HG02798 (cell line): Measurements from ENCODE around the gene LDB2.

Experiments
- ATAC-seq: cut with Tn5 transposase; IDR thresholded peaks from one replicate; pipeline ENCODE4 v1.9.1; 2021; ENCODE audit warnings: mild to moderate bottlenecking; ENCODE audit not compliant: unreplicated experiment, poor library complexity

The LDB2 gene

DNA sequence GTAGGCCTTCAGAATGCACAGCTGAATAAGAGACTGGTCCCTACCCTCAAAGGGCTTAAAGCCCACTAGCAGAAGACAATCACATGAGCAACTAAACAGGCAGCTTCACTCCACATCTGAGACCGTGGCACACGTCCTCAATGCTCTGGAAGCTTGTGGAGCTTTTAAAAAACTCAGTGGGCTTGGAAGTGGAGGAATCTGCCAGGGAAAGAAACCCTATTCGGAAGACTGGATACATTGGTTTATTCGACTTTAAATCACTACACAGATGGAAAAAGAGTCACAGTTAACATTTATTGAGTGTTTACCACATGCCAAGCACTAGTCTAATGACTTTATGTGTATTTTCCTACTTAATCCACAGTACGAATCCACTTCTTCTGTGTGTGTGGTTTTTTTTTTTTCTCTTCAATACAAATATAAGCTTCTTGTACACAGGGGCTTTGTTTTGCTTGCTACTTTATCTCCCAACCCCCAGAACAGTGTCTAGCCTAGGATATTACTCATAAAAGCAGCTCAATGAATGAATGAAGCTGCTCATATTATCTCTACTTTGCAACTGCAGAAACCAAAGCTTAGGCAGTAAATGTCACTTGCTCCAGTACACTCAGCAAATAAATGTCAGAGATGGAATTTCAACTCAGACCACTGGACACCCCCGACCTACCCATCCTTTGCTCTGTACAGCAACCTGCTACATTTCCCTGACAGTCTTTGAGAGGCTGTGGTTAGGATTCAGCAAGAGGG is 137.7 kb downstream of the LDB2 start:
- no peak for ATAC-seq

DNA sequence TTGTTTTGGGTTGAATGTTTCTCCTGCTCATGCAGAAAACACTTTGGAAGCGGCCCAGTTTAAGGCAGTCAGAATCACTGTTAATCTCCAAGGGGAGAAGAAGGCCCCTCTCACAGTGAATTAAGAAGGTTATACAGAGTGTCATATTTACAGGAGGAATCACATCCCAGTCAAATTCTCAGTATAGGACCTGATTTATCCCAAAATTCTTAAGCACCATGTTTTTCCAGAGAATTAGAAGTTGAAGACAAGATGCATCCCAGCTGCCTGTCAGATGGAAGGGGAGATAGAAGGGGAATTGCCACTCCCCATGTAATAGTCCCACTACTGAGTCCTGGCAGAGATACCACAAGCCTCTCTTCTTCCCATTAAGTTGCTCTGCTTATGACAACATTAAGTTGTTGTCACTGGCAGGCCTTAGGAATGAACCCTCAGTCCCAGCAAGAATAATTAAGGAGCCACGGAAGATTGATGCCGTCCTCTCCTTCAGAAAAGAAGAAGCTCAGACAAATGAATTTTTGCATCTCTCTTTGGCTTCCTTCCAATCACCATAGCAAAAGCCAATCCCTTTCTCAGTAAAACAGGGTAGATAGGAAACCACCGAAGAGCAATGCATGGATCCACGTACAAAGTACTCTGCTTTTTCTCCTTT is 138.4 kb downstream of the LDB2 start:
- no peak for ATAC-seq

DNA sequence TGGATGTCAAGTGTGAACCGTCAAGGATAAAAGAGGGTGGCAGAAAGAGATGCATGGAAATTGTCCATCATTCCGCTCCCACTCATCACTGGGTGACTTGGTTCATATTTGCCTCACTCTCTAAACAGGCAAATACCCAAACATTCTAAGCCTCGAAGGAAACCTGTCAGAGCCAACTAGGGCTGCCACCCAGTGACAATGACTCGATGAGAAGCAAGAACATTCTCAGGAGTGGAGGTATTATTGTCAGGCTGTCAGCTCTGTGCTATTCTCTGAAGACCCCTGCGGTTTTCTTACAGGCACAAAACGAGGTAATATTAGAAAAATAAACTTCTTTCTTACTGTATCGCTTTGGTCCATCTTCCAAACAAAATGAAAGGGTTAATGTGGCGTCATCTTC is 139.6 kb downstream of the LDB2 start:
- no peak for ATAC-seq

DNA sequence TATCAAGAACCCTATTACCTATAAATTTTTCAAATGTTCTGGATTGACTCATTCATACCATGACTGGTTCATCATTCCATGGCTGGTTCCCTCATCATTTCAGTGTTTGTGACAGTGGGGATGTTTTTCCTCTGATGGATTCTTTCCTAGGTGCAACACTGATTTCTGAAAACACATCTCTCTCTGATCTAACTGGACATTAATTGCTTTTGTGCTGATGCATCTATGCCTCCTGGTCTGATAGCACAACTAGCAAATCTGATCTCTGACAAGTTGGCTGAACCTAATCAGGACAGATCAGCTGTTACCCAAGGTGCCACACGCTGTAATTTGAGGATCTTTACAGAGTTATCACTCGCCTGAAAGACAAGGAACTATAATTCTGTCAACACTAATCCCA is 140.2 kb downstream of the LDB2 start:
- no peak for ATAC-seq

DNA sequence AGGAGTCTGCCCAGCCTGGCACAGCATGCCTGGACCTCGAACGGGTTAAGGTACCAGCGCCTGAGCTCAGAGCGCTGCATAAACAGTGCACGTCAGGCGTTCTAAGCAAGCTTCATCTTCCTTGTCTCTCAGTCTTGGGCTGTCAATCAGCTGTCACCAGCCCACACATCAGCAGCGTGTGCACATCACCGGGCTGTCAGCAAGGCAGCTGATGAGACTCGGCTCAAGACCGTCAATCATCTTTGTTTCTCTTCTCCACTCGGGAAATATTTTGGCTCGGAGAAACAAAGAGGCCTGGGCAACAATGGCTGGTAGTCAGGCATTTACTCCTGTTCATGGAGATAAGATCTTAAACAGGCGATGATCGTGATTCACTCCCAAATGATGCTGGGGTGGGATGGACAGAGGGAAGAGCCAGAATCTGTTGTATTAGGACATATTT is 141.3 kb downstream of the LDB2 start:
- ATAC-seq: no peak

DNA sequence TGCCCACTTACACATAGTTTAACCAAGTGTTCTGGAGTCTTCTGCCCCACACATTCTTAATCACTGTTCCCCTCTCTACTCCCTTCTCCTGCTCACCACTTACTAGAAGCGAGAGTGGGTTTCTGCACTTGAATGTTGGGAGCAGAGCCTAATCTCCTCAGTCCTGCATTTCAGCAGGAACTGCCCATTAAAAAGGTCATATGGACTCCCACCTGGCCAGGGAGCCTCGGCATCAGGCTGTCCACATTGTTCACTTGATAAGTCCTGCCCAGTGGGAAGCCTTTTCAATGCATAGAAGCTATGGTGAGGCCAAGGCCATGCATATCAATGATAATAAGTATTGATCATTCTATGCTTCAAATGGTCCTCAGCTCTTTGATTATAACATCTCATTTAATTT is 144.3 kb downstream of the LDB2 start:
- no peak for ATAC-seq

DNA sequence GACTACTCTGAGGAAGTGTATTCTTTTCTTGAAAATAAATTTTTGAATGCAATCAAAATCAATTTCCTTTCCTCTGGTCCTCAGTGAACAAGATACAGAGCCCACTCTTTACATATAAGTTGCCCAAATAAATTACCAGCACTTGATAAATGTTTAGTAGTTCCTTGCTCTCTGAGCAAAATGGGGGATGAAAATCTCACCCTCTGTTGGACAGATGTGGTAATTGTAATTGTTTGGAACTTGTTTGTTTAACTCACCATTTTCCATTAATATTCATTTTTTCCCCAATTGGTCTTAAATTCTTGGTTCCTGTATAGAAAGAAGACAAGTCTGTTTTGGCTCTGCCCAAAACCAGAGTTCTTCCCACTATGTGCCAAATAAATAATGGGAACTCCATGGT is 146.3 kb downstream of the LDB2 start:
- no peak for ATAC-seq

DNA sequence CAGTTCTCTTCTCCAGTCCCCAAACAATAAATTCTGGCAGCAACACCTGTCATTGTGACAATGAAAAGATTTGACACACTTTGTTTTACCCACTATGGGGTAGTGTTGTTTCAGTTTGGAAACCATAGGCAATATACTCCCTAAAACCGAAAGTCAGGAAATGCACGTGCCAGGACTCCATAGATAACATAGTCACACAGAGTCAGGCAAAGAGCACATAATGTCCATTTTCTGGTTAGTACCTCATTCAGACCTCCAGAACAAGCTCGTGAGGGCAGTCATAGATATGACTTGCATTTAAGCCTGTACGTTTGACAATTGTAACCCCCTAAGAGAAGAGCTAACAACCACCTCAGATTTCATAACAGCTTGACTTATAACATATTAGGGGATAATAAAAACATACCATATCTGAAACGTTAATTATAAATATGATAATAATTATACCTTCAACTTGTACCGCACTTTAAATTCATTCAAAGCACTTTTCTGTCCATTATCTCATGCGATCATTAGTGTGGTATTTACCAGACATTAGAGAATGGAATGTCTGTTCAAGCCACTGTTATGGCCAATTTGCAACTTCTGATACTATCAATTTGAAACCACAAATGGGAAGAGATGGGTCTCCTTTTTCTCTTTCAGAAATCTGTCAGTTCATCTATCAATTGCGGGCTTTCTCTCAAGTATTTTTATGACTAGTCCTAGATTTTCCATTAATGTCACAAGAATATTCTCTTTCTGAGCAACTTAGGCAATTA is 147.4 kb downstream of the LDB2 start:
- ATAC-seq: no peak

DNA sequence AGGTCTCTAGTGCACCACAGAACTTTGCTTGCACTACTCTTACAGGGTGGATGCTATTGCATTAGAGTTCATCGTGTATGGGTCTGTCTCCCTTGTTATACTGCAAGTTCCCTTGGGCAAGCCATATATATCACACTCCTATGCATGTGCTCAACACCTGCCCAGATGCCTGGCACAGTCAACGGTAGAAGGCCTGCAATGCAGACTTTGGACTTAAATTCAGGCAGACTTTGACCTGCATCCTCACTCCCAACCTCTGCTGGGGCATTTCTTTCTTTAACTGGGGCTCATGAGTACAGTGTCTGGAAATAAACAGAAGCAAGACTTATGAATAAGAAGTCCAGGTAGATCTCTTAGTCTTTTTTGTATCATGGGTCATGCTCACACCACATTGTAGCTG is 148.2 kb downstream of the LDB2 start:
- ATAC-seq: no peak

DNA sequence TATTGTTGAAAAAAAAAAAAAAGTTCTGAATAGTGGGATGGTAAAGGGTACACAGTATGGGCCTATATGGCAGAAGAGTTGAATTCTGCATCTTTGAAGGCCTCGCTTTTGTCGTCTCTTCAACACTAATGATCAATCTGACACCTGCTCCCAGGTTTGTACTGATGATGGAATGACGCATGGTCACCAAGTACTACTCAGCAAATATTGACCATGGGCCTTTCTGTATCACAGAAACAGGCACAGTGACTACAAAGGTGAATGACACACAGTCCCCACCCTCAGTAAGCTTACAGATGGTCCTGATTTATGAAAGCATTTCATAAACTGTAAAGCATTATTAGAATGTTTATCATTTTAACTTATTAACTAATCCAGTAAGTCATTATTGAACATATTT is 152.6 kb downstream of the LDB2 start:
- ATAC-seq: no peak

DNA sequence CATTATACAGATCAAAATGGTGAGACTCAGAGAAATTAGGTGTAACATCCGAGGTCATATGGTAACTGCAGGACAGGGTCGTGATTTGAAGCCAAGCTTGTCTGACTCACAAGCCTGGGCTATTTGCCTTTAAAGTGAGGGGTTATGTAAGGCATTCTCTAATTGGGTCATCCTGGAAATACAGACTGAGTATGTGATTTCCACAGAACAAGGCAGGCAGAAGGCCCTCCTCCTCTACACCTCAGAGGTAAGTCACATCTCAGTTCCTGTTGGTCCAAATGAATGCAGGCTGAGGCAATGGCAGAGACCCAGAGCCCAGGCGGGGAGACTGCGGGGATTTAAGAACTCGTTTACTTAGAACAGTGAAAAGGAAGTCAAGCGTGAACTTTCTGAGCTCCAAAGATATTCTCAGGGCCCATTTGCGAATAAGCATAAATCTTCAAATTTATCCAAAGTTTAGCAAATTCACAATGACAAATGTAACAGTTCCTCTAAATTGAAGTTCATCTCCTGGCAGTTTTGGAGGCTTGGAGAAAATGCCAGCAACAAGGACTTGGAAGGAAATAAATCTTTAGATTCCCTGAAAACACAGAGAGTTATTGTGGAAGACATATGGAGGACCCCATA is 153.3 kb downstream of the LDB2 start:
- ATAC-seq: no peak

DNA sequence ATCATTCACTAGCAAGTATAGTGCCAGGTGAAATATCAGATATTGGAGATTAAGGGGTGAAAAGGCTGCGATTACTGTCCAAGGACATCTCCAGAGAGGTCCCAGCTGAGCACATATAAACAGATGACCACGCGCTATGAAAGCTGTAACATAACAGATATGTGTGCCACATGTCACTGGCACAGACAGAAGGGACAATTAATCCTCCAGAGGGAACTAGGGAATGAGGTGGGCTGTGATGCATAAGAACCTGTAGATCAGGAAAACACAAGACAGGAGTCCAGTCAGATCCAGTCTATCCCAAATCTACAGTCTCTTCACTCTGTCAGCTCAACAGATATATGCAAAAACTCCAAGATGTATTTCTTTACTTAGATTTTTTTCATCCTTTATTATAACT is 157.2 kb downstream of the LDB2 start:
- ATAC-seq: no peak

DNA sequence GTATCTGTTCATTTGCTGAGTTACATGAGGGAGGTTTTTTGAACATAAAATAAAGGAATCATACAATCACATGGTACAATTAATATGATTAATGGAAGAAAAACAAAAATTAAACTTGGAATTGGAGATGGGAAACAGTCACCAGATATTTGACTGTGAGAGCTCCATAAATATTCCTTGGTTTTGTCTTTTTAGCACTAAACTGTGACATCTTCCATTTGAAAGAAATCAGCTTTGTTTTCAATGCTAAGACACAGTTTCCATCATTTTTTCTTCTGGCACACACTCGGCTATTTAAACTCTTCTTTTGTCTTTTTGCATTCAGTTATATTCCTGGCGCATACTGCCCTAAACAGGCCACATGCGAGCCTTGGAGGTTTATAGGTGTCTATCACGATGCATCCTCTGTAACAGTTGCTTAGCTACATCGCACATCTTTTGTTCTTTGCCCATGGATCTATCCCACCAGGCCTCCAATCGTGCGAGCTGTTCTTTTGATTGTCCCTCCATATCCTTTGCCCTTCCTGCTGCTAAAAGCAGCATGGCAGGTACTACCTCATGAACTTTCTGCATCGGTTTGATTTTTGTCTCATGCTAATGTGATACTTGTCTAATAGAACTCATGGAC is 158.3 kb downstream of the LDB2 start:
- ATAC-seq: no peak

DNA sequence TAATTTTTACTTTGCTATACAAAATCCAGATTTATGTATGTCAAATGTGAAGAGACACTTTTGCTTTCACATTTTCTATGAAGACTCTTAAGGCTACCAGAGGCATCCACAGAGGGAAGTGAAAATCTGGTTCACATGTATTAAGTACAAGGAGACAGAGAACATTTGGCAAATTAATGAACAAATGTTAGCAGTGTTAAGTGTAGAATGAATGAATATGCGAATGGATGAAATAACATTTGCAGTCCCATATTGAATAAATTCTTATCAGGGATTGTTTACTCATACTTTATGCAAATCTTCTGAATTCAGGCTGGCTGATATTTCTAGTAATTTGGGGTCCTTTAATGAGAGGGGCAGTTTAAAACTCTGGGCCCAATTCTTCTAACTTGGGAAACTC is 159.9 kb downstream of the LDB2 start:
- no peak for ATAC-seq

DNA sequence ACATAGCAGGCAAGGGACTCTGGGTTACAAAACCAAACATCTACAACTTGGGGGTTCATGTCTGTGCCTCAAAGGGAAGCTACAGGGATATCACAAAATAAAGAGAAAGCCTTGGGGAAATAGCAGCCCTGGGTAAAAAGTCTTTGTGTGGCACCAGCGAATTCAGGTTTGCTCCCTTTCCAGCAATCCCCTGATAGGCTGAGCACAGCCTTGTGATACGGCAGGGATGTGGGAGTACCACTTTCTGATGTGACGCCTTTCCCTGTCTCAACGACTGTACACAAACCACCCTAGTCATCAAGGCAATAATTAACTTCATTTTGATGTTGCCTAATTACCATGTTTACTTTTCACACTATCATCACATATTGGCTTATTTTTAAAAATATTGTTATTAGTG is 164.9 kb downstream of the LDB2 start:
- ATAC-seq: no peak

DNA sequence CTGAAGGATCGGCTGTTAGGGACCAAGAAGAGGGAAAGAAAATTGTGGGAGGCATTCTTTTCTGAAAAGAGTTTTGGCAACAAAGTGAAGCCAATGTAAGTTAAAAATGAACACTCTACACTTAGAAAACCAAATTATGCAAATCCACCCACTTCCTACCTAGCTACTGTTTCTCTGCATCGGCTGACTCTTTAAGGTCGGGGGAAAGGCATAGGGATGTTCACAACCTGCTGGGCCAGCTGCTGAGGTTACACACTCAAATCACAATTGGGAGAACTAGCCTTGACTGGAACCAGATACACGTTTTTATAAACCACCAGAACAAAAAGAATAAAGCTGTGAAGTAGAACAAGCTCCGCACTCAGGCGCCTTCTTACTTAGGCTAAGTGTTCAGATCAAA is 165.7 kb downstream of the LDB2 start:
- ATAC-seq: no peak

DNA sequence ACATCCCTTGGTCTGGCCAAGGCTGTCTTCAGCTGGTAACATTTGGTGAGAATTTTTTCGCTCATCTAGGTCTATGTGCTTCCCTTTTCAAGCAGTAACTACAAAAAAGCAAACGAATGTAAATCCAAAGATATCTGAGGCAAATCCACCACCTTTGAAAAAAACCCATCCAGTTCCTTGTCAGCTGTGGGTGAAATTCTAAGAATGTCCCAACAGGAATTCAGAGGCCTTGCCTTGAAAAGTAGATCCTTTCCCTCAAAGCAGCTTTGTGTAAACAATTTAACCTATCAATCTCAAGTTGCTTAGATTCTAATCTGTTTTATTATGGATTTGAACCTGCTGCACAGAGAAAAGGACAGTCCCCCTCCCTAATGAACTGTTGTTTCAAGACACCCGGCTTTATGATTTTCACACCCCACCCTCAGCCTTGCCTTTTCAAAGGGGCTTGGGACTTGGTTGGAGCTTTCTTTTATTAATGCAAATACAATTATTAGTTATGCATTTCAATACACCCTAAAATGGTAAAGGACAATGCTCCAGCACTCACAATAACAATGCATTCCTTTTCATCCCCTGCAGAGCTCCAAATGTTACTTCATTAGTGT is 166.6 kb downstream of the LDB2 start:
- ATAC-seq: no peak

DNA sequence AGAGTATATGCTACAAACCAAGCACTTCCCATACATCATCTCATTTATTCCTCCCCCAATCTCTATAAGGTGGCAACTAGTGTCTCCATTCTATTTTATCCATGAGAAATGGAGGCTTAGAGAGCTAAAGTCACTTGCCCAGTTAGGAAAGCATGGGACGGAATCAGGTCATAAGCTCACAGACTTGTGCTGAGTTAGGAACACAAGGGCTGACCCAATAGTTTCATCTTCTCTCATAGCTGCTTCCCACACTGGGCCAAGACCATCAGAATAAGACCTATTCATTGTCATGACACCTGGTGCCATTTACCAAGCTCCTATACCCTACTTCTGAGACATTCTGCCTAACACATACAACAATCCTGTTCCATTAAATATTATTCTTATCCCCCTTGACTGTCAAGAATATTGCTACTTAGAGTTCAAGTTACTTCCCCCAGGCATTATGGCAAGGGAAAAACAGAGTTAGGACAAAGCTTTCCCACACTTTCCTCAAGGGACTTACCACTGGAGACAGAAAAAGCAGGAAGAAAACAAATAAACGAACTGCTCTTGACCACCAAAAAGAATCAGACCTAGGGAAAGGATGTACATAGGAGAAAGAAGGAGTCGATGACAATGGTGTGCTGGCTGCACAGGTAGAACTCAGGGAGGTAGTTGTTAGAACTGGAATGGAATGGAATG is 167.8 kb downstream of the LDB2 start:
- ATAC-seq: no peak

DNA sequence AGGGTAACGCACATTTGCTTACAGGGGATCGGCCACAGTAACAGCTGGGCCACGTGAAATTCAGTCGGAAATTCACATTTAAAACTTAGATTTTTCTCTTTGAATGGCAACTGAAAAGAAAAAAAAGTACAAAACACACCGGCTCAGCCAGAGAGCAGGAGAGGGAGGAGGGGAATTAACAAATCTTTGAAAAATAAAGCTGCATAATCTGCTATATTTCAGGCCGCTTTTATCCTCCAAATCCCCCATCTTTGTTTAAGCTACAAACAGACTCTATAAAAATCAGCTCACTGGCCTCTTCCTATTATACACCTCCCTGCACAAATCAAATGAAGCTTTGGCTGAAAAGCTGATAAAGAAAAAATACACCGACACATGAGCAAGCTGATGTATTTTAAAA is 169.1 kb downstream of the LDB2 start:
- no peak for ATAC-seq

DNA sequence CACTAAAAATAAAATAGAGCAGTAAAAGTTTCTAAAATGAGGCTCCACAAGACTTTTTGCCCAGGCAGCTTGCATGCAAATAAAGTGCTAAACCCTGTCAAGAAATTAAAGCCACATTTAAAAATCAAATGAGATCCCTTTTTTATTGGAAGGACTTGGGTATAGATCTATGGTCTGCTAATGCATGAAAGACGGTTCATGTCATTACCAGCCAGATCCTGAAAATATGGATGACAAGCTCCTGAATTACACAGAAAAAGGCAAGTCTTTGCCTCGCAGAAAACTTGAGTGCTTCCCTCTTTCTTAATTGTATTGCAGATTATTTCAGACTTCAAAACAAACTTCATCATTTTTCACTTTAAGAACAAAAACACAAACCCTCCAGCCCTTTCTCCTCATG is 169.6 kb downstream of the LDB2 start:
- ATAC-seq: no peak
